ENCODE measurements around the gene OSBP2. TPM values are rescaled to one million over a fixed set of nuclear protein-coding genes. Genes with fewer than 3 reads are reported as not detected.

OSBP2 gene
- total and polyA plus RNA-seq, 2 of the 13 experiments (the other 11 are each of a cell fraction or from before 2014, with no cell fraction given), result 5.0 to 7.7 TPM

DNA sequence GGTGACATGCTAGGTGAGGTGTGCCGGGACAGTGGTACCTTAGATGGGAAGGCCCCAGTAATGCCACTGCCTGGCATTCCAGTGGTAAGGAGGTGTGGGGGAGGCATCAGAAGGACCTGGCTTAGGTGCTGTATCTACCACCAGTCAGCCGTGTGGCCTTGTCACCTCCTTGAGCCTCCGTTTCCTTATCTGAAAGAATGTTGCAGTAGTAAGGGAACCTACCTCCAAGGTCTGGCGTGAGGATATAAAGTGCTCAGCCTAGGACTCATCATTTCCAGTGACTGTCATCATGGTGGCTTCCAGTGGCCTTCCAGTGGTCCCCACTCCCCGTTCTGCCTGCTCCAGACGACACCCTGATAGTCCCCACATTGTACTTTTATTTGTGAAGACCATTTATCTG is 20.2 kb upstream of the OSBP2 start:
- ATAC-seq (no peak), FAIRE-seq (no peak), DNase-seq (ENCODE audit: low spot score) (no peak)
- intact Hi-C loops (cut with micrococcal nuclease; ENCODE audit: unreplicated experiment), result no loop called here
- Histone ChIP-seq H3K79me2 (ENCODE audit: insufficient read depth, low read length) (no peaks in the 10 kb centered on the region), H3K27me3 (ENCODE audit: control insufficient read depth in 1 of 2, insufficient read depth in 2 of 2, low read length in 2 of 2) (peaks cover 0 to 21% of the 10 kb centered on the region in 2 experiments; a peak in 2 of 5 replicates), H3K4me2 (ENCODE audit: low read depth, low read length) (no peak overlapping the region), H3K36me3 (replicated peaks in 1 of 2; ENCODE audit: control insufficient read depth in 1 of 2, insufficient read depth in 2 of 2, low read length in 2 of 2) (no peaks in the 10 kb centered on the region), H3K27ac (ENCODE audit: extremely low read length, insufficient read depth, low read length) (no peak overlapping the region), H3K9ac (ENCODE audit: insufficient read depth, low read depth, low read length) (no peak overlapping the region), H4K20me1 (ENCODE audit: insufficient read depth, low read length) (no peaks in the 10 kb centered on the region), H2AFZ (ENCODE audit: low read length) (no peak overlapping the region), H3K4me1 (ENCODE audit: insufficient read depth, low read length) (no peaks in the 10 kb centered on the region), H3K9me3 (ENCODE audit: low read length) (no peaks in the 10 kb centered on the region), H3K4me3 (replicated peaks in 1 of 3; ENCODE audit: insufficient read depth in 1 of 3, low read depth in 2 of 3, low read length in 3 of 3) (no peak overlapping the region)
- TF ChIP-seq NFYB (CRISPR knock-in tag; IDR thresholded peaks at IDR 0.05) (no peak), PCBP1 (IDR thresholded peaks at IDR 0.05; ENCODE audit: borderline replicate concordance, low read depth, low read length) (no peak), SMYD3 (CRISPR knock-in tag; IDR thresholded peaks at IDR 0.05) (no peak), CC2D1A (CRISPR knock-in tag; IDR thresholded peaks at IDR 0.05) (no peak), ZNF883 (CRISPR knock-in tag; IDR thresholded peaks at IDR 0.05; ENCODE audit: not compliant biosample characterization) (no peak), GATAD1 (CRISPR knock-in tag; IDR thresholded peaks at IDR 0.05) (no peak), ZMYM2 (CRISPR knock-in tag; IDR thresholded peaks at IDR 0.05) (no peak), ZSCAN31 (CRISPR knock-in tag; IDR thresholded peaks at IDR 0.05; ENCODE audit: low read depth) (no peak), NPAS2 (CRISPR knock-in tag; IDR thresholded peaks at IDR 0.05; ENCODE audit: borderline replicate concordance) (no peak), JUND (CRISPR knock-in tag; IDR thresholded peaks at IDR 0.05) (no peak), KLF9 (CRISPR knock-in tag; IDR thresholded peaks at IDR 0.05; ENCODE audit: low read depth) (no peak), ARNT (IDR thresholded peaks at IDR 0.05) (no peak), TEAD3 (CRISPR knock-in tag; optimal IDR thresholded peaks at IDR 0.05; ENCODE audit: borderline replicate concordance) (no peak)
- TF ChIP-seq, protein P1, sequence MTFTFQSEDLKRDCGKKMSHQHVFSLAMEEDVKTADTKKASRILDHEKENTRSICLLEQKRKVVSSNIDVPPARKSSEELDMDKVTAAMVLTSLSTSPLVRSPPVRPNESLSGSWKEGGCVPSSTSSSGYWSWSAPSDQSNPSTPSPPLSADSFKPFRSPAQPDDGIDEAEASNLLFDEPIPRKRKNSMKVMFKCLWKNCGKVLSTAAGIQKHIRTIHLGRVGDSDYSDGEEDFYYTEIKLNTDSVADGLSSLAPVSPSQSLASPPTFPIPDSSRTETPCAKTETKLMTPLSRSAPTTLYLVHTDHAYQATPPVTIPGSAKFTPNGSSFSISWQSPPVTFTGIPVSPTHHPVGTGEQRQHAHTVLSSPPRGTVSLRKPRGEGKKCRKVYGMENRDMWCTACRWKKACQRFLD (CRISPR knock-in tag; IDR thresholded peaks at IDR 0.05; ENCODE audit: borderline replicate concordance), result no peak
- TF ChIP-seq, protein P2, sequence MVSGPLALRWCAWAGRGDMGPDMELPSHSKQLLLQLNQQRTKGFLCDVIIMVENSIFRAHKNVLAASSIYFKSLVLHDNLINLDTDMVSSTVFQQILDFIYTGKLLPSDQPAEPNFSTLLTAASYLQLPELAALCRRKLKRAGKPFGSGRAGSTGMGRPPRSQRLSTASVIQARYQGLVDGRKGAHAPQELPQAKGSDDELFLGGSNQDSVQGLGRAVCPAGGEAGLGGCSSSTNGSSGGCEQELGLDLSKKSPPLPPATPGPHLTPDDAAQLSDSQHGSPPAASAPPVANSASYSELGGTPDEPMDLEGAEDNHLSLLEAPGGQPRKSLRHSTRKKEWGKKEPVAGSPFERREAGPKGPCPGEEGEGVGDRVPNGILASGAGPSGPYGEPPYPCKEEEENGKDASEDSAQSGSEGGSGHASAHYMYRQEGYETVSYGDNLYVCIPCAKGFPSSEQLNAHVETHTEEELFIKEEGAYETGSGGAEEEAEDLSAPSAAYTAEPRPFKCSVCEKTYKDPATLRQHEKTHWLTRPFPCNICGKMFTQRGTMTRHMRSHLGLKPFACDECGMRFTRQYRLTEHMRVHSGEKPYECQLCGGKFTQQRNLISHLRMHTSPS (CRISPR knock-in tag; IDR thresholded peaks at IDR 0.05; ENCODE audit: low read depth), result no peak
- TF ChIP-seq, protein P3, sequence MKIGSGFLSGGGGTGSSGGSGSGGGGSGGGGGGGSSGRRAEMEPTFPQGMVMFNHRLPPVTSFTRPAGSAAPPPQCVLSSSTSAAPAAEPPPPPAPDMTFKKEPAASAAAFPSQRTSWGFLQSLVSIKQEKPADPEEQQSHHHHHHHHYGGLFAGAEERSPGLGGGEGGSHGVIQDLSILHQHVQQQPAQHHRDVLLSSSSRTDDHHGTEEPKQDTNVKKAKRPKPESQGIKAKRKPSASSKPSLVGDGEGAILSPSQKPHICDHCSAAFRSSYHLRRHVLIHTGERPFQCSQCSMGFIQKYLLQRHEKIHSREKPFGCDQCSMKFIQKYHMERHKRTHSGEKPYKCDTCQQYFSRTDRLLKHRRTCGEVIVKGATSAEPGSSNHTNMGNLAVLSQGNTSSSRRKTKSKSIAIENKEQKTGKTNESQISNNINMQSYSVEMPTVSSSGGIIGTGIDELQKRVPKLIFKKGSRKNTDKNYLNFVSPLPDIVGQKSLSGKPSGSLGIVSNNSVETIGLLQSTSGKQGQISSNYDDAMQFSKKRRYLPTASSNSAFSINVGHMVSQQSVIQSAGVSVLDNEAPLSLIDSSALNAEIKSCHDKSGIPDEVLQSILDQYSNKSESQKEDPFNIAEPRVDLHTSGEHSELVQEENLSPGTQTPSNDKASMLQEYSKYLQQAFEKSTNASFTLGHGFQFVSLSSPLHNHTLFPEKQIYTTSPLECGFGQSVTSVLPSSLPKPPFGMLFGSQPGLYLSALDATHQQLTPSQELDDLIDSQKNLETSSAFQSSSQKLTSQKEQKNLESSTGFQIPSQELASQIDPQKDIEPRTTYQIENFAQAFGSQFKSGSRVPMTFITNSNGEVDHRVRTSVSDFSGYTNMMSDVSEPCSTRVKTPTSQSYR (CRISPR knock-in tag; IDR thresholded peaks at IDR 0.05; ENCODE audit: borderline replicate concordance), result no peak
- TF ChIP-seq, protein P4, sequence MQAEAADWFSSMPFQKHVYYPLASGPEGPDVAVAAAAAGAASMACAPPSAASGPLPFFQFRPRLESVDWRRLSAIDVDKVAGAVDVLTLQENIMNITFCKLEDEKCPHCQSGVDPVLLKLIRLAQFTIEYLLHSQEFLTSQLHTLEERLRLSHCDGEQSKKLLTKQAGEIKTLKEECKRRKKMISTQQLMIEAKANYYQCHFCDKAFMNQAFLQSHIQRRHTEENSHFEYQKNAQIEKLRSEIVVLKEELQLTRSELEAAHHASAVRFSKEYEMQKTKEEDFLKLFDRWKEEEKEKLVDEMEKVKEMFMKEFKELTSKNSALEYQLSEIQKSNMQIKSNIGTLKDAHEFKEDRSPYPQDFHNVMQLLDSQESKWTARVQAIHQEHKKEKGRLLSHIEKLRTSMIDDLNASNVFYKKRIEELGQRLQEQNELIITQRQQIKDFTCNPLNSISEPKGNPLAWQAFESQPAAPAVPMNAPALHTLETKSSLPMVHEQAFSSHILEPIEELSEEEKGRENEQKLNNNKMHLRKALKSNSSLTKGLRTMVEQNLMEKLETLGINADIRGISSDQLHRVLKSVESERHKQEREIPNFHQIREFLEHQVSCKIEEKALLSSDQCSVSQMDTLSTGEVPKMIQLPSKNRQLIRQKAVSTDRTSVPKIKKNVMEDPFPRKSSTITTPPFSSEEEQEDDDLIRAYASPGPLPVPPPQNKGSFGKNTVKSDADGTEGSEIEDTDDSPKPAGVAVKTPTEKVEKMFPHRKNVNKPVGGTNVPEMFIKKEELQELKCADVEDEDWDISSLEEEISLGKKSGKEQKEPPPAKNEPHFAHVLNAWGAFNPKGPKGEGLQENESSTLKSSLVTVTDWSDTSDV (CRISPR knock-in tag; IDR thresholded peaks at IDR 0.05), result no peak
- BruUV-seq (replicated peaks), result no TSS peak
- ChIA-PET CTCF (ENCODE audit: low intra/inter-chr PET ratio, low total read pairs) (no interaction called here), POLR2A (no interaction called here)
- in situ Hi-C loops (cut with HindIII; ENCODE audit: extremely low pct_ligation_motif_present, low pct_unique_long_range_greater_than_20kb), result no loop called here
- 0% methylated on average over 2 of the region's 6 CpGs for WGBS (ENCODE audit: low lambda C conversion rate)
